ENCODE data around the gene SRP68. TPM values are rescaled to one million over a fixed set of nuclear protein-coding genes. Genes with fewer than 3 reads are reported as not detected.

SRP68 gene
- polyA plus RNA-seq, 3 donors: 27.4 to 47.1 (median 42.1) TPM

DNA sequence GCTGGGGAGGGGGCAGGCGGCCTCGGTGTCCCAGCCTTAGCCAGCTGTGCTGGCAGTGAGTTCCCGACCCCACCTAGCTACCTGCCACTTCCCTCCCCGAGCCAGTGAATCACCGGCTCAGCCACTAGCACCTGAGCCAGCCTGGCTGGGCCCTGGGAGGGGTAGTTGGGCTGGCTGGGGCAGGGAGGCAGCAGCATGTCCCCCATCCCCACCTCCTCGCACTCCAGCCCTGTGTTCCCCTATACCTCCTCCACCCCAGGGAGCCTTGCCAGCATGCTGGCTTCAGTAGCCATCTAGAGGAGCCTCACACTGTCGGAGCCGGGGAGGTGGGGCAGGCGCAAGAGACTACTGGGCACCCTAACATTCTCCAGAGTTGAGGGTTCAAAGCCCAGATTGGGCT is 48.0 kb downstream of the SRP68 start:
- Histone ChIP-seq H3K36me3 (replicated peaks in 1 of 2; ENCODE audit: control insufficient read depth in 1 of 2, insufficient read depth in 2 of 2, low read length in 2 of 2) (no peaks in the 10 kb centered on the region), H3K9ac (ENCODE audit: insufficient read depth, low read length, poor library complexity, severe bottlenecking) (no peak overlapping the region), H3K4me2 (replicated peaks; ENCODE audit: extremely low read depth, low read length, poor library complexity, severe bottlenecking) (no peak overlapping the region), H3K4me3 (replicated peaks in 1 of 3; ENCODE audit: low read depth in 2 of 3, low read length in 3 of 3) (no peak overlapping the region), H2AFZ (ENCODE audit: insufficient read depth, low read depth, low read length, poor library complexity, severe bottlenecking) (no peak overlapping the region), H3K79me2 (ENCODE audit: insufficient read depth, low read length) (no peaks in the 10 kb centered on the region), H3K27me3 (ENCODE audit: control insufficient read depth in 2 of 2, insufficient read depth in 2 of 2, low read length in 2 of 2) (peaks cover 0 to under 1% of the 10 kb centered on the region in 2 donors), H3K9me3 (replicated peaks in 1 of 2; ENCODE audit: control insufficient read depth in 1 of 2, insufficient read depth in 1 of 2, low read length in 2 of 2) (no peaks in the 10 kb centered on the region), H3K4me1 (ENCODE audit: control insufficient read depth in 1 of 2, insufficient read depth in 2 of 2, low read length in 2 of 2) (peaks cover 2 to 3% of the 10 kb centered on the region in 2 donors), H3K27ac (ENCODE audit: low read depth in 1 of 2, low read length in 2 of 2) (no peak overlapping the region), H4K20me1 (ENCODE audit: insufficient read depth, low read length) (no peaks in the 10 kb centered on the region)
- TF ChIP-seq CTCF (IDR thresholded peaks at IDR 0.05): no peak
- Mint-ChIP-seq H3K9me3 (peaks cover 0 to 6% (median 0%) of the 10 kb centered on the region in 7 donors), H3K4me1 (peaks cover 12% of the 10 kb centered on the region), H3K27me3 (ENCODE audit: low read depth in 3 of 3) (peaks cover 5 to 34% (median 9%) of the 10 kb centered on the region in 3 donors), H3K36me3 (no peaks in the 10 kb centered on the region), H3K27ac (no peak overlapping the region), H3K4me3 (no peak overlapping the region)
- intact Hi-C loops (cut with micrococcal nuclease): no loop called here
- WGBS (ENCODE audit: insufficient coverage): 100% methylated on average over 1 of the region's 9 CpGs
- DNase-seq: no peak

DNA sequence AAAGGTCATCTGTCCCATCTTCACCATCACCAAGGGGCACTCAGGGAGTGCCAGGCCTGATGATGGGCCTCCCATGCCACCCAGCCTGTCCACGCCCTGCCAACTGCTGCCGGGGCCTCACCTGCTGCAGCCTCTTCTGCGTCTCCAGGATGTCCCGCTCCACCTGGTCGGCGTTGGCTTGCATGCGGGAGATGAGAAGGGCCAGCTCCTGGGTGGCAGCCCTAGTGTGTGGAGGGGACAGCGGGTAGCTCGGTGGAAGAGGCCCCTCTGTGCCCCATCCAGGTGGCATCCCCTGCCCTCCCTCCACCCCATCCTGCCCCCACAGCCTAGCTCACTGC is 48.4 kb downstream of the SRP68 start:
- TF ChIP-seq CTCF (IDR thresholded peaks at IDR 0.05): no peak
- H3K4me2 ChIP-seq (replicated peaks; ENCODE audit: extremely low read depth, low read length, poor library complexity, severe bottlenecking): no peak overlapping the region
- Mint-ChIP-seq H3K36me3 (no peaks in the 10 kb centered on the region), H3K9me3 (peaks cover 0 to 2% (median 0%) of the 10 kb centered on the region in 7 donors), H3K27ac (no peak overlapping the region), H3K4me3 (no peak overlapping the region), H3K4me1 (peaks cover 7% of the 10 kb centered on the region), H3K27me3 (ENCODE audit: low read depth in 3 of 3) (peaks cover under 1 to 29% (median 5%) of the 10 kb centered on the region in 3 donors)
- WGBS (ENCODE audit: insufficient coverage): 100% methylated on average over 2 of the region's 9 CpGs
- DNase-seq: no peak
- H4K20me1 ChIP-seq (ENCODE audit: insufficient read depth, low read length): no peaks in the 10 kb centered on the region
- H3K9ac ChIP-seq (ENCODE audit: insufficient read depth, low read length, poor library complexity, severe bottlenecking): no peak overlapping the region
- intact Hi-C loops (cut with micrococcal nuclease): no loop called here
- no peaks in the 10 kb centered on the region for H3K27me3 ChIP-seq (ENCODE audit: control insufficient read depth in 2 of 2, insufficient read depth in 2 of 2, low read length in 2 of 2)
- H3K36me3 ChIP-seq (replicated peaks in 1 of 2; ENCODE audit: control insufficient read depth in 1 of 2, insufficient read depth in 2 of 2, low read length in 2 of 2): no peaks in the 10 kb centered on the region
- H2AFZ ChIP-seq (ENCODE audit: insufficient read depth, low read depth, low read length, poor library complexity, severe bottlenecking): no peak overlapping the region
- H3K79me2 ChIP-seq (ENCODE audit: insufficient read depth, low read length): no peaks in the 10 kb centered on the region
- no peaks in the 10 kb centered on the region for H3K9me3 ChIP-seq (replicated peaks in 1 of 2; ENCODE audit: control insufficient read depth in 1 of 2, insufficient read depth in 1 of 2, low read length in 2 of 2)
- no peaks in the 10 kb centered on the region for H3K4me1 ChIP-seq (ENCODE audit: control insufficient read depth in 1 of 2, insufficient read depth in 2 of 2, low read length in 2 of 2)
- H3K27ac ChIP-seq (ENCODE audit: low read depth in 1 of 2, low read length in 2 of 2): no peak overlapping the region
- no peak overlapping the region for H3K4me3 ChIP-seq (replicated peaks in 1 of 3; ENCODE audit: low read depth in 2 of 3, low read length in 3 of 3)
